Umbilical cord (tissue), 2 donors: ENCODE data around the gene MCTP1. TPM values are rescaled to one million over a fixed set of nuclear protein-coding genes. Genes with fewer than 3 reads are reported as not detected.

Experiments
- DNase-seq: peaks from one replicate; pipeline ENCODE4 v3.0.0-alpha.2; 2015; ENCODE audit warnings: low spot score
- total RNA-seq: library from RNA; depleted of rRNA; stranded (reverse); fragments of >200 nt; gene quantifications from one replicate; pipeline ENCODE4 v1.2.3, GENCODE V29; 2014; ENCODE audit warnings: low replicate concordance; ENCODE audit not compliant: insufficient read depth

MCTP1 gene
- total RNA-seq, 1 donor from 2014 or later = 24.8 TPM

GRCh38 chr5:95076395-95077185 is 208.3 kb downstream of the MCTP1 start:
- DNase-seq = peak; percentile 8

GRCh38 chr5:95075111-95075510 is 209.8 kb downstream of the MCTP1 start:
- DNase-seq = no peak

GRCh38 chr5:95072281-95072680 is 212.6 kb downstream of the MCTP1 start:
- DNase-seq = no peak

GRCh38 chr5:95070866-95071265 is 214.0 kb downstream of the MCTP1 start:
- DNase-seq = no peak

DNA sequence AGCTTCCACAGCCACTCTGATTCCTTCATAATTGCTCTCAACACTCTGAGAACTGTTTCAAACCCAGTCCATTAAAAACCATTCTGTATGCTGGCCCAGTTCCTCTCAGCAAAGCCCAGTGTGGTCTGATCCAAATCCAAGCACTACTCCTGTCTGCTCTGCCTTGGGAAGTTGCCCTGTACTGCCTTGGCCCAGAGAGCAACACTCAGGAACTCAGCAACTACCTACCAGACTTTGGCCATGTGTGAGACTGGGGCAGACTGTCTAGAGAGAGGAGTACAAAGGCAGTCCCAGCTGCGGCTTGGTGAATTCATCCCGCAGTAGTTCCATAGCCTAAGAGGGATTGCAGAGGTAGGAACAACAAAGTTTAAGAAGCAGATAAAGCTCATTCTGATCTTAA is 214.4 kb downstream of the MCTP1 start:
- no peak for DNase-seq

DNA sequence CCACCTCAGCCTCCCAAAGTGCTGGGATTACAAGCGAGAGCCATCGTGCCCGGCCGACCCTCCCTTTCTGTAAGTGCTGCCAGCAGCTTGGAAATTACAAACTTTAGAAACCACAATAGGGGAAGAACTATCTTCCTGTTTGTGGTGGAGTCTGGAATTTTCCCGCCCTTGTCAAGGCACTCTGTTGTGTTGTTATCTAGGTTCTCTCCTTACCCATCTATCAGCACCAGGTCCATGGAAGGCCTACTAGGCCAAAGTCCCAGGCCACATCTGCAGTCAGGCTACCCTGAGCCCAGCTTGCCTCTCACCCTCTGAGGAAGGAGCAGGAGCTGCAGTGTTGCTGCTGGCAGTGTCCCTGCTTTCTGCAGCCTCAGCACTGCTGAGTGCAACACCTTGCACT is 214.9 kb downstream of the MCTP1 start:
- no peak for DNase-seq

GRCh38 chr5:95069021-95069420 is 215.9 kb downstream of the MCTP1 start:
- no peak for DNase-seq

DNA sequence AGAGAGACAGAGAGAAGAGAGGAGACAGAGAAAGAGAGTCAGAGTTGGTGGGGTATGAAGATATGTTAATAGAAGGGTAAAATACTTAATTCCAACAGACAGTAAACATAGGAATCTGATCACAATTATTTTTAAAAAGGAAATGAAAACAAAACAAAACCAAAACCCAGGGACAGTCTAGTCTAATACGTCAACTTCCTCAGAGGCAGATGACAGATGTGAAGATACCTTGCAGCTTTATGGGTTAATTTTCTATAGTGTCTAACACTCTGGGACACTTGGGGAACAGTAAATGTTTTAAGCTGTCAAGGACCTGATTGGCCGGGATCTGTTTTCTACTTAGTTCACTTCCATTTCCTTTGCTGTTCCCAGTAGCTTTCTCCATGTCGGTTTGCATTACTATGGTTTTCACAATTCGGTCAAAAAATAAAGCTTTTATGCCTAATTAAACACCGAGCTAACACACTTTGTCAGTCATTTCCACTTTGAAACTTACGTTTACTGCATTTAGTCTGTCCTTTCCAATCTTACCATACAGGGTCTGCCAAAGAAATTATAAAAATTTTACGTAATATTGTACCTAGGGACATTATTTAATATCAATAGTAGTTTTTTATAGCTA is 216.5 kb downstream of the MCTP1 start:
- DNase-seq = no peak

DNA sequence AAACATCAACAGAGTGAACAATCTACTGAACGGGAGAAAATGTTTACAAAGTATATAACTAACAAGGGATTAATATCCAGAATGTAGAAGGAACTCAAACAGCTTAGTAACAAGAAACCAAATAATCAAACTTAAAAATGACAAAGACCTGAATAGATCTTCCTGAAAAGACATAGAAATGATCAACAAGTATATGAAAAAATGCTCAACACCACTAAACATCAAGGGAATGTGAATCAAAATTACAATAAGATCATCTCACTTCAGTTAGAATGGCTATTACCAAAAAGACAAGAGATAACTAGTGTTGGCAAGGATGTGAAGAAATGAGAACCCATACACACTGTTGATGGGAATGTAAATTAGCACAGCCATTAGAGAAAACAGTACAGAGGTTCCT is 218.8 kb downstream of the MCTP1 start:
- no peak for DNase-seq

- no peak for DNase-seq
These were observed 221.4 kb downstream of the MCTP1 start for GRCh38 chr5:95063492-95063891.

- DNase-seq = no peak
These were observed 224.8 kb downstream of the MCTP1 start for GRCh38 chr5:95060098-95060497.

GRCh38 chr5:95059636-95060035 is 225.3 kb downstream of the MCTP1 start:
- no peak for DNase-seq

GRCh38 chr5:95057615-95058014 is 227.3 kb downstream of the MCTP1 start:
- no peak for DNase-seq

- DNase-seq = no peak
These were observed 231.6 kb downstream of the MCTP1 start for GRCh38 chr5:95053253-95053652.

GRCh38 chr5:95050708-95051107 is 234.2 kb downstream of the MCTP1 start:
- DNase-seq = no peak

DNA sequence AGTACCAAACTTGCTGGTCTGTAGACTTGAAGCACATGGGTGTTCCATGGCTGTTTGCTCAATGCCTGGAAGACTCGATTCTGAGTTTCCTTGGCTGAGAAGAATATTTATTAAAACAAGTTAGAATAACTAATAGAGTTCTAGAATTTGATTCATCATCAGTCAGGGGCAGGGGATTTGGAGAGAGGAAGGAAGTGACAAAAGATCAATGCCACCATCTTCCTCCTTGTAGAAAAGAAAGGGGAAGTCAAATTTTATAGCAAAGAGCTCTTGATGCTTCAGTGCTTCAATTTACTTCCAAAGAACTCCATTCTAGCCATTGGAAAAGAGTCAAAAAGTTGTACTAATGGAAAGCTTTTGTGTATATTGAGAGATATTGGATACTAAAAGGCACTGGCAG is 236.3 kb downstream of the MCTP1 start:
- DNase-seq = no peak

GRCh38 chr5:95045181-95045965 is 239.5 kb downstream of the MCTP1 start:
- DNase-seq = no peak

DNA sequence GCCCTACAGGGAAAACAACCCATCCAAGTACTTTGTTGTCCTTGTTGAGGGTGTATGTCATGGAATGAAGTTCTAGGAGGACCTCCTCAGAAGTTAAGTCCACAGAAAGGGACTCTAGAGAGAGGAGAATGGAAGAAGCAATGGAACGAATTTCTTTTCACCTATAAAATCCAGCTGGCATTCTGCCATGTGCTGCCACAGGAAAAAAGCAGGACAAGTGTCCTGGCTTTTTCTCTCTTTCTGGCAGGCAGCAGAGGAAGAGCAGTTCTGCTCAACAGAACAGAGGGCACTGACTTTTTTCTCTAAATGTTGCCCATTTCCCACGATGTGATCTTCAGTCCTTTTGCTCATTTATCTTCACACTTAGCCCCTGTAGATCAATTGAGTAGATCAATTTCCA is 240.8 kb downstream of the MCTP1 start:
- DNase-seq = no peak

DNA sequence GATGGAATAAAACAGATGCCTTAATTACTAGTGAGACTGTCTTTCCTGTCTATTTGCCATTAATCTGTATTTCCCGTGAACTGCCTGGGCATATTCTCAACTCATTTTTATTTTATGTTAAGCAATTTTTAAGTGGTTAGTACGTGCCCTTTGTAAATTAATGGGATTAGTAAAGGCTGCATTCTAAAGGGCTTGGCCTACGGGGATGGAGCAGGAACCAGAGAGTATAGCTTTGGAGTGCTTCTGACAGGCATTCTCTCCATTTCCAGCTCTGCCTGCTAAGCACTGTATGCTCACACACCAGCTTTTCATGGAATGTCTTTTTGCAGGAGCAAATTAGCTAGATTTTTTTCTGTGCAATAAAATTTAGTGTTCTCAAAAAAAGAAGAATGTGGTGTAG is 241.2 kb downstream of the MCTP1 start:
- DNase-seq = no peak

GRCh38 chr5:95043234-95043633 is 241.7 kb downstream of the MCTP1 start:
- DNase-seq = no peak

DNA sequence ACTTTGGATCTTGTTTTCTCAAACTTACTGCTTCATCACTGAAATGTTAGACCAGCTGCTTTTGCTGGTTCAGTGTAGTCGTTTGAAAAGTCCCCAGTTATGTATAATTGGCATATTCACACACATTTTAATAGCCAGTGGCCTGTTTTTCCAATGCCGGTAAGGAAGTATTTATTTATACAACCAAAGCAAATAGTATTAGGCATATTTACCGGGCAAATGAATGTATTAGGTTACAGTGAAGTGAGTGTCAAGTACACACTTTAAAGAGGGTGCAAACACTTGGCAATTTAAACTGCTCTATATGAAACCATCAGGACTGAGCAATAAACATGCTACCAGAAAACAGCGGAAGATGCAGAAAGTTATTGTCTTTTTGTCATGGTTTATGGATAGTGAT is 242.9 kb downstream of the MCTP1 start:
- no peak for DNase-seq

DNA sequence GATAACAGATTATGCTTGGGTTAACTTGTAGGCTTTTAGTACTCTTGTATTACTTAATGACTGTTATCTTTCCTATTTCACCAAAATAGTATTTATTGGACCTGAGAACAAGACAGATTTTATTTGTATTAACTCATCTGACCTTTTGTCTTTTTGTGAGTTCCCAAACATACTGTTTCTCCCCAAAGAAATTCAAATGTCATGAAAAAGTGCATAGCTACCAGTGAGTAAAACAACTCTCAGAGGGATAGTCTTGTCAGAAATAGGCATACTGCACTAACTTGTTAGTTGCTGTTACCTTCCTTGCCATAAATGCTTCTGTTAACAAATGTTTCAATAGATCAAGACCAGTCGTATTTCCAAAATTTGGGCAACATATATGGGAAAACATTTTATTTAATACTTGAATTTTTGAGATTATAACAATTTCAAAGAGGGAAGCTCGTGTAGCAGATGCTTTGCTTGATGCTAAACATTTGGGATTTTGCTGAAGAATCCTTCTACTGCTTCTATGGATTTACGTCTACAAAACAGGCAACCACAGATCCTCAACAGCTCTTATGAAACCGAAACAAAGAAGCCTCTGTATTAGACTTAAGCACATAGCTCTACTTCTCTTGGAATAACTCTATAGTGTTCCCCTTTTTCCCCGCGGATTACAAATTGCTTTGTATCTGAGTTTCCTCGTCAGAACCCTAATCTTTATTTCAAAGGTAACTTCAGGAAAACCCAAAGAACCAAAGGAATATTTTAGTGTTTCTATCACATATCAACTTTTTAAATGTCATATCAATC is 248.8 kb downstream of the MCTP1 start:
- no peak for DNase-seq
